Skeletal muscle tissue (tissue), 4 donors: ENCODE measurements around the gene SYT13. TPM values are rescaled to one million over a fixed set of nuclear protein-coding genes. Genes with fewer than 3 reads are reported as not detected.

Experiments
- H3K27ac ChIP-seq: one replicate; pipeline ENCODE4 v1.7.0; 2013; ENCODE audit warnings: mild to moderate bottlenecking, low read depth, low read length, inconsistent platforms
- H3K27me3 ChIP-seq, 3 donors: one replicate each; pipeline ENCODE4 v1.7.0; 2013; ENCODE audit warnings: low read length in 3 of 3; ENCODE audit not compliant: control insufficient read depth in 3 of 3, insufficient read depth in 3 of 3
- H3K36me3 ChIP-seq, 3 donors: one replicate each; pipeline ENCODE4 v1.7.0; 2013; ENCODE audit warnings: low read length in 3 of 3; ENCODE audit not compliant: control insufficient read depth in 3 of 3, insufficient read depth in 3 of 3
- H3K4me1 ChIP-seq, 3 donors: one replicate each; pipeline ENCODE4 v1.7.0; 2013; ENCODE audit warnings: low read length in 3 of 3, mild to moderate bottlenecking in 3 of 3; ENCODE audit not compliant: control insufficient read depth in 3 of 3, insufficient read depth in 3 of 3
- H3K4me3 ChIP-seq, 3 donors: one replicate each; pipeline ENCODE4 v1.7.0; 2013; ENCODE audit warnings: low read length in 3 of 3
- H3K9ac ChIP-seq, 3 donors: one replicate each; pipeline ENCODE4 v1.7.0; 2013; ENCODE audit warnings: low read length in 3 of 3, mild to moderate bottlenecking in 3 of 3, moderate library complexity in 2 of 3, low read depth in 1 of 3
- H3K9me3 ChIP-seq, 3 donors: one replicate each; pipeline ENCODE4 v1.7.0; 2013; ENCODE audit warnings: low read length in 3 of 3; ENCODE audit not compliant: control insufficient read depth in 3 of 3
- total RNA-seq: library from RNA; depleted of rRNA; stranded (reverse); fragments of >200 nt; gene quantifications from one replicate; pipeline ENCODE4 v1.2.3, GENCODE V29; 2014
- donor health status: Osteomylitis.

SYT13 gene
- total RNA-seq, 1 donor from 2014 or later, result 0.52 TPM

DNA sequence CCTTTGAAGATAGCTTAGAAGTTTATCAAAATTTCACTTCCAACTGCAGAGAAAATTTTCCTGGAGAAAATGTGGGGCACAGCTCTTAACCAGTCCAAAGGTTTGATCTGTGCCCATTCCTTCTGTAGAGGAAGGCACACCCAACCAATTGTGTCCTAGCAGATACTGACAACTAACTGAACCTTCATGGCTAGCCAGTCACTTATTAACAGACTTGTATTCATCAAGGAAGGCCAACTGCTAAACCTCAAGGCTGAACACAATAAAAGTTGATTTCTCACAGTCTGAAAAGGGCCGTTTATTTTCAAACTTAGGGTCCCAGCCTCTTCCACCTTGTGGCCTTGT lies 19.5 kb downstream of the SYT13 start:
- no peak overlapping the region for H3K4me3 ChIP-seq
- no peak overlapping the region for H3K27ac ChIP-seq
- peaks cover 10 to 34% (median 23%) of the 10 kb centered on the region in 3 donors for H3K27me3 ChIP-seq
- H3K36me3 ChIP-seq, result no peaks in the 10 kb centered on the region
- no peak overlapping the region for H3K9ac ChIP-seq
- no peaks in the 10 kb centered on the region for H3K4me1 ChIP-seq
- no peaks in the 10 kb centered on the region for H3K9me3 ChIP-seq

DNA sequence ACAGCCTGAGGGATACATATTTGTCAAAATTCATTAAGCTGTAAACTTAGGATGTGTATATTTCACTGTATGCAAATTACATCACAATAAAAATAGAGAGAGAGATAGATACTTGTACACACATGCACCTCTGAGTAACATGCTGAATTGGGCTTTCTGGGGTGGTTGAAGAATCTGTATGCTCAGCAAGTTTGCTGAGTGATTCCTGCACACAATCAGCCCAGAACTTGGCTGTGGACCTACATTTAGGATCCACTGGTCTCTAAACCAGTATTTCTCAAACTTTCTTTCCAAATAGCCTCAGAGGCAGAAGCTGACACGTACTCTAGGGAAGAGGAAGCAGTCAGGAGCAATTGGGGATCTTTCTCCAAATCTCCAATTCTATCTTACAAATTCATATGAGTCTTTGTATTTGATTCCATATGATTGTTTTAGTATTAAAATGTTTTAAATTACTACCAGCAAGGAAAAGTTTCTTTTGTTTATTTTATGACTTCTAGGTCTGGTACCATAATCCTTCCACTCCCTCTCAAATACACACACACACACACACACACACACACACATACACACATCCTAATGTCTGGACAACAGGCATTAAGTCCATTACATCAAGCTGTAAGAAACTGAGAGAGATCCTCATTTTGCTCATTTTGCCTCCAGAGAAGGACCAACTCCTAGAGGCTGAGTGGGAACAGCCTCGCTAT lies 20.0 kb downstream of the SYT13 start:
- no peak overlapping the region for H3K27ac ChIP-seq
- H3K9me3 ChIP-seq, result no peaks in the 10 kb centered on the region
- no peaks in the 10 kb centered on the region for H3K4me1 ChIP-seq
- H3K4me3 ChIP-seq, result no peak overlapping the region
- H3K36me3 ChIP-seq, result no peaks in the 10 kb centered on the region
- H3K9ac ChIP-seq, result no peak overlapping the region
- H3K27me3 ChIP-seq, result peaks cover 10 to 34% (median 23%) of the 10 kb centered on the region in 3 donors

DNA sequence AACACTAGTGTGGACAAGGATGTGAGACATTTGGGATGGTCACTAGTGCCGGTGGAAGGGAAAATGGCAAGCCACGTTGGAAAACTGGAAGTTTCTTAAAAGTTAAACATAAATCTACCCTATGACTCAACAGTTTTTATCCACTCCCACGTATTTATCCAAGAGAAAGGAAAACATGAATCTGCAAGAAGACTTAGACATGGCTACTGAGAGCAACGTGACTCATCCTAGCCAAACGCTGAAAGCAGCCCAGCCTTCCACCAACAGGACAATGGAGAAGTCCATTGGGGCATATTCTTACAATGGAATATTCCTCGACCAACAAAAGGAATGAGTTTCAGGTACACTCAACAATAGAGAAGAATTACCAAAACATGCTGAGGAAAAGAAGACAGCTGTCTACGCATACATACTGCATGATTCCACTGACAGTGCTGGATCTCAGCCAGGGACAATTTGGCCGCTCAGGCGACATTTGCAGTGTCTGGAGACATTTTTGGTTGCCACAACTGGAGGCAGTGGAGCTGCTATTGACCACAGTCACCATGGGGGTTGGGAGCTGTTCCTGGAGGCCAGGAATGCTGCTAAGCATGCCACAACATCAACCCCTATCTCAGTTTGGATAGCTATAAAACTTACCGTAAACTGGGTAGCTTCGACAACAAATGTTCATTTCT lies 21.2 kb downstream of the SYT13 start:
- no peaks in the 10 kb centered on the region for H3K36me3 ChIP-seq
- peaks cover 18 to 40% (median 26%) of the 10 kb centered on the region in 3 donors for H3K27me3 ChIP-seq
- no peak overlapping the region for H3K27ac ChIP-seq
- H3K4me3 ChIP-seq, result no peak overlapping the region
- no peaks in the 10 kb centered on the region for H3K9me3 ChIP-seq
- no peaks in the 10 kb centered on the region for H3K4me1 ChIP-seq
- no peak overlapping the region for H3K9ac ChIP-seq

DNA sequence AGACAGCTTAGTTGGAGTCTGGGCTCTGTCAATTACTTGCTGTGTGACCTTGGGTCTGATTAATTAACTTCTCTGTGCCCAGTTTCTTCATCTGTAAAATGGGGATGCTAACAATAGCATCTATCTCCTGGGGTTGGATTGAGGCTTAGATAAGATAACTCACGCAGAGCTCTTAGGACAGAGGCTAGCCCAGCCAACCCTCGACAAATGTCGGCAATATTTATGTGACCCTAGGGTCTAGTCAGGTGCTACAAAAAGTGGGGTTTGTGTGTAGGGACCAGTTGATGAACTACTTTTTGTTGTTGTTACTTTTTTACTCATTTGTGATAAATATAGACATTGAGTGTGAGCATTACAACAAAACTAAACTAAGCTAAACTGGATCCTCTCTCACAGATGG lies 22.4 kb downstream of the SYT13 start:
- Histone ChIP-seq H3K36me3 (no peaks in the 10 kb centered on the region), H3K9me3 (no peaks in the 10 kb centered on the region), H3K27me3 (peaks cover 18 to 43% (median 26%) of the 10 kb centered on the region in 3 donors), H3K4me3 (no peak overlapping the region), H3K9ac (no peak overlapping the region), H3K27ac (no peak overlapping the region), H3K4me1 (no peaks in the 10 kb centered on the region)

DNA sequence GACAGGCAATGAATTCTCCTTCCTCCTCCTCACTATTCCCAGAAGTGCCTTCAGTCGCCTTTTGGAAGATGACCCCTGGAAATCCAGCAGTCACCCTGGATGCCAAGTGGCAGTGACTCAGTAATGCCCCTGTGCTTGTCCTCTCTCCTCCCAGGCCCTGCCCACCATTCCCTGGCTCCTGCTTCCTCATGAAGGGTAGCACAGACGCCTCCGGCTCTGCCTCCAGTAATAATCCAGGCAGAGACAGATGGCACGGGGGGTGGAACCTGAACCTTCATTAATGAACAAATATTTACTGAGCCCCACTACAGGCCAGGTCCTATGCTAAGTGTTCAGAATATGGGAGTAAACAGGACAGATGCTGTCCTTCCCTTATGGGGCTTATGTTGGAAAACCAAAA lies 23.2 kb downstream of the SYT13 start:
- H3K4me1 ChIP-seq, result no peaks in the 10 kb centered on the region
- H3K27me3 ChIP-seq, result peaks cover 12 to 38% (median 27%) of the 10 kb centered on the region in 3 donors
- no peaks in the 10 kb centered on the region for H3K36me3 ChIP-seq

GRCh38 chr11:45260071-45260470 lies 26.1 kb downstream of the SYT13 start:
- H3K27ac ChIP-seq, result no peak overlapping the region
- peaks cover 10 to 30% (median 23%) of the 10 kb centered on the region in 3 donors for H3K27me3 ChIP-seq

More for the DNA sequence above, 23.2 kb downstream of the SYT13 start:
- Histone ChIP-seq H3K27ac (no peak overlapping the region), H3K9me3 (no peaks in the 10 kb centered on the region), H3K9ac (no peak overlapping the region), H3K4me3 (no peak overlapping the region)

DNA sequence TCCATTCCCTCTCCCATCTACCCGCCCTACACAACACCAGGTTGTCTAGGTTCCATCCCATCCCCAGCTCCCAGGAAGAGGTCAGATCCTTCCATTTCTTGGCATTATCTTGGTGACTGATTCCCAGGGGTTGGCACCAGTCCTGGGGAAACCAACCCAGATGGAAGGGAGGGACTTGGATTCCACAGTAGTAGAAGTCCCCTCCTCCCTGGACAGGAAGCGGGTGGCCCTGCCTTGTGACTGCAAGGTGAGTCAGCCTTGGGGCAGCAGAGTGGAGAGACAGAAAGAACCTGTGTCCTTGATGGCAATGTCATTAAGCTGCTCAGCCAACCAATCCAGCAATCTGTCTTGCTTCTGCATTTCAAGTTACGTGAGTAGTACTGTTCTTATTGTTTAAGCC lies 26.5 kb downstream of the SYT13 start:
- Histone ChIP-seq H3K4me3 (no peak overlapping the region), H3K4me1 (no peaks in the 10 kb centered on the region), H3K27ac (no peak overlapping the region), H3K27me3 (peaks cover 8 to 29% (median 23%) of the 10 kb centered on the region in 3 donors), H3K9ac (no peak overlapping the region), H3K36me3 (no peaks in the 10 kb centered on the region), H3K9me3 (no peaks in the 10 kb centered on the region)

More at GRCh38 chr11:45260071-45260470, 26.1 kb downstream of the SYT13 start:
- H3K9me3 ChIP-seq, result no peaks in the 10 kb centered on the region
- H3K9ac ChIP-seq, result no peak overlapping the region
- no peak overlapping the region for H3K4me3 ChIP-seq
- H3K36me3 ChIP-seq, result no peaks in the 10 kb centered on the region
- H3K4me1 ChIP-seq, result no peaks in the 10 kb centered on the region

DNA sequence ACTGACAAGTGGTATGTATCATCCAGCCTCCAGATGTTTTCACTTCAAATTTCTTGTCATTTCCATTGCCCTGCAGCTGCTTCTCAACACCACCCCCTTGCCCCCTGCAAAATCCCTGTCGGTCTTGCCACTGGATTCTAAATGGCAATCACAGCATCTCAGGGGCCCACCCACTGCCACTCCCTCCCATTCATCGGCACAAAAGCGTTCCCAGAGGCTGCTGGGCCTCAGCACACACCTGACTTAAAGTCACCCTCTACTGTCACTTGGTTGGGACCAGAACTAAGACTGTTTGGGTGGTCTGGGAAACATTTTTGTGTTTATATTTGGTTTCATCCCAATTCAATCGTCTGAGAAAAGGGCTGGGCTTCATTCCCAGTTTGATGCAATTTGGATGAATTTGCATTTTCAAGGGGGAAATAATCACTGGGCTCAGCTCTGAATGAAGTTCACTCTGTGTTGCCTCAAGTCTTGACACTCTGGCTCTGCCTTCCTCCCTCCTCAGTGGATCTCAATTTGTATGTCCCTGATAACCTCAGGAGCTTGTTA lies 27.1 kb downstream of the SYT13 start:
- no peak overlapping the region for H3K27ac ChIP-seq
- H3K4me3 ChIP-seq, result no peak overlapping the region
- no peaks in the 10 kb centered on the region for H3K4me1 ChIP-seq
- H3K9me3 ChIP-seq, result no peaks in the 10 kb centered on the region
- no peaks in the 10 kb centered on the region for H3K36me3 ChIP-seq
- no peak overlapping the region for H3K9ac ChIP-seq
- H3K27me3 ChIP-seq, result peaks cover 8 to 27% (median 27%) of the 10 kb centered on the region in 3 donors

GRCh38 chr11:45254070-45254469 lies 32.1 kb downstream of the SYT13 start:
- Histone ChIP-seq H3K36me3 (no peaks in the 10 kb centered on the region), H3K27ac (no peak overlapping the region), H3K4me1 (peaks cover 0 to 5% (median 3%) of the 10 kb centered on the region in 3 donors), H3K9ac (no peak overlapping the region), H3K9me3 (no peaks in the 10 kb centered on the region), H3K4me3 (no peak overlapping the region), H3K27me3 (peaks cover 0 to 20% (median 16%) of the 10 kb centered on the region in 3 donors)

GRCh38 chr11:45253640-45254039 lies 32.5 kb downstream of the SYT13 start:
- no peaks in the 10 kb centered on the region for H3K36me3 ChIP-seq
- H3K4me3 ChIP-seq, result no peak overlapping the region
- no peaks in the 10 kb centered on the region for H3K9me3 ChIP-seq
- H3K27ac ChIP-seq, result no peak overlapping the region
- peaks cover 0 to 20% (median 16%) of the 10 kb centered on the region in 3 donors for H3K27me3 ChIP-seq
- H3K4me1 ChIP-seq, result peaks cover 0 to 5% (median 3%) of the 10 kb centered on the region in 3 donors
- no peak overlapping the region for H3K9ac ChIP-seq
